Mesodermal cell (in vitro differentiated cells): Measurements from ENCODE around the gene IRX5.

Experiments
- H3K27ac ChIP-seq: 2 replicates; pipeline ENCODE4 v1.7.0; 2013; ENCODE audit warnings: mild to moderate bottlenecking, low read depth, low read length, moderate library complexity; ENCODE audit not compliant: severe bottlenecking
- H3K36me3 ChIP-seq: 2 replicates; pipeline ENCODE4 v1.7.1; 2013; ENCODE audit warnings: mild to moderate bottlenecking, low read length, moderate library complexity; ENCODE audit not compliant: control insufficient read depth, insufficient read depth
- H3K4me1 ChIP-seq: one replicate; pipeline ENCODE4 v1.7.1; 2013; ENCODE audit warnings: mild to moderate bottlenecking, low read length; ENCODE audit not compliant: insufficient read depth, control insufficient read depth, poor library complexity, severe bottlenecking
- H3K4me3 ChIP-seq: 2 replicates; pipeline ENCODE4 v1.7.0; 2013; ENCODE audit warnings: low read length, control low read depth, mild to moderate bottlenecking; ENCODE audit not compliant: insufficient read depth, poor library complexity, severe bottlenecking; ENCODE audit errors: extremely low read depth
- H3K9me3 ChIP-seq: 2 replicates; pipeline ENCODE4 v1.7.1; 2013; ENCODE audit warnings: mild to moderate bottlenecking, low read length, moderate library complexity; ENCODE audit not compliant: control insufficient read depth
- WGBS, 2 experiments: methylation state at CpG; one replicate each; pipeline ENCODE4 v1.1.5; 2013; ENCODE audit warnings: missing lambda C conversion rate in 2 of 2; ENCODE audit not compliant: insufficient coverage in 2 of 2; 5-methylcytosine and 5-hydroxymethylcytosine counted together

The IRX5 gene

DNA sequence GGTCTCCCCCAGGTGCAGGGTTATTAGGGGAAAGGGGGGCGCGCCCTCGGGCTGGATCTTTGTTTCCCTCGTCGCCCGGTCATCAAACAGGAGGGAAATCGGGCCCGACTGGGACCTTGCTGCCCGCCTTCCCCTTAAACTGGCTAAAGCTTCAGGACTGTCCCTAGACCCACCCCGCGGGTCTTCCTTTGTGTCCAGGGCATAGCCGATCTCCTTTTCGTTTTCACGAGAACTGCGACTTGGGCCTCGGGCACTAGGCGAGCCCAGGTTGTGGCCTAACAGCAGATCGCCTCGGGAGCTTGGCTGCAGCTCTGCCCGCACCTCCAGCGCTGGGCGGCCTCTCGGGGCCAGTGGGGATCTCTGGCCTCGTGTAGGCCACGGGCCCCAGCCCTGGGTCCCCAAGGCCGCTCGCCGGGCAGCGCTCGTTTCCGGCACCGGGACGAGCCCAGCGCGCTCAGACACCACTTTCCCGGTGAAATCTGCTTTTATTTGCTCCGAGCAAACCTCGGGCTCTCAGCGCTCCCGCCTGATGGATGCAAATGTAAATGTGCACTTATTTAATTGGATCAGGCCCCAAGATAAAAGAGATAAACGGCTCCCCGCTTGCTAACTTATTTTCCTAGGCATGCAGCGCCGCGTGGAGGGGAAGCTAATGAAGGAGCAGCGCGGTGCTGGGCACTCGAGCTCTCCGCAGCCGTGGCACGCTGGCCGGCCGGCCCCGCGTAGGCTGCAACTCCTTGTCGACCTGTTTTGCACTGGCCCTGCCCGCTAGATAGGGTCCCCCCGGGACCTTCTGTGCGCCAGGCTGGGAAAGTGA, 7.8 kb downstream of the IRX5 start:
- Histone ChIP-seq H3K9me3 (no peaks in the 10 kb centered on the region), H3K4me3 (no peak overlapping the region), H3K4me1 (peaks cover 7% of the 10 kb centered on the region), H3K36me3 (no peaks in the 10 kb centered on the region), H3K27ac (no peak overlapping the region)
- WGBS, 2 experiments = 4 to 5% methylated on average over 44 to 54 of the region's 59 CpGs

DNA sequence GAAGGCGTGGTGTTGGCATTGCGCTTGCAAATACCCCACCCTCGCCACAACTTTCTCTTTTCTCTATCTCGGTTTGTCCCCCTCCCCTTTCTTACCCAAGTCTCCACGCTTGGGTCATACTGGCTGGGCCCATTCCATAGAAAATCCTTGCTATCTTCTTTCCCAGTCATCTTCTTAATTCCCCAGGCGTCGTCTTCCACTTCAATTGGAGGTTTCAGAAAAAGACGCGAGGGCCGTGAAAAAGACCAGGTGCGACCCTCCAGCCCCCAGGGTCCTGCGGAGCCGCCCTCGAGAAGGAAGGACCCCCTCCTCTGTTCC, 8.3 kb downstream of the IRX5 start:
- H3K4me3 ChIP-seq = no peak overlapping the region
- 6 to 16% methylated on average over 14 of the region's 14 CpGs for WGBS, 2 experiments
- H3K27ac ChIP-seq = no peak overlapping the region
- peaks cover 7% of the 10 kb centered on the region for H3K4me1 ChIP-seq
- no peaks in the 10 kb centered on the region for H3K9me3 ChIP-seq
- no peaks in the 10 kb centered on the region for H3K36me3 ChIP-seq

DNA sequence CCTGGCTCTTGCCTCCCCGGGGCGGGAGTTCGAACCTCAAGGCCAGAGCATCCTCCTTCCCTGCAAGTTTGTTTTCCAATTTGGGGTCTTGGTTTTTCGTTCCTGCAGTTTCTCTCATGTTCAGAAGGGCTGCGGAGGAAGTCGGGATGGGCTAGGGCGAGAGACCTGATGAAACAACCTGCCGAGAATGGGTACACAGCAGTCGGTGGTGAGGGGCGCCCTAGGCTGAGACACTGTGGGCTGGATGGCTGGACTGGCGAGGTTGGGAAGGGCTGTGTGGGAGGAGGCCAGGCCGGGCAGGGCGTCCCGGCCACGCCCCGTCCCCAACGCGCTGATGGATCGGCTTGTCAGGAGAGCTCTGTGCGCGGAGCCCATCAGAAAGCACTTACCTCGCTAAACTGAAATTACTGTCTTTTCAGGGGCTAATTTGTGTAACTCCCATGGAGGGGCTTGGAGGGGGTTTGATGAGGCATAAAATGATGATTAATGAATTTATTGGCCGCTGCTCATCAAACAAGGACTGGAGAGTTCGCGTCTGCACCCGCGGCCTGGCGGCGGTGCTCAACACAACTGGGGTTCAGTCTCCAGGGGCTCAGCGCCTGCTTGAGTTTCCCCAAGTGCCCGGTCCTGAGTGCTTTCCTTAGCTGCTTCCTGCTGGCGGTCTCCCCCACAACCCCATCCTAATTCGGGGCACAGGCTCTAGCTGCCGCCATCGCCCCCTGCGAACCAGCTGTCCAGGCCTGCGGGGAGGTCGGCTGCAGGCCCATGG, 9.0 kb downstream of the IRX5 start:
- Histone ChIP-seq H3K4me3 (no peak overlapping the region), H3K36me3 (no peaks in the 10 kb centered on the region)

DNA sequence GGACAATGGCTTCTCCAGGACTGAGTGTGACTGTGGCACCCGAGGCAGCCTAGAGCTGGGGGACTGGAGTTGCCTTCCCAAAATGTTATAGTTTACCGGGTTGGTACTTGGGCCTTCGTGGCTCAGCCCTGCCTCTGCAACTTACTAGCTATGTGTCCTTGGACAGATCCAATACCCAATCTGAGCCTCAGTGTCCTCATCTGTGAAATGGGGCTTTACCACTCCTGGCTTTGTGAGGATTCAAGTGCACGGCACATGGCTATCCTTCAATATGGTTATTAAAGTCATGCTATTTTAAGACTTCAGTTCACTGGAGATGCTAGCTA, 9.6 kb downstream of the IRX5 start:
- Histone ChIP-seq H3K9me3 (no peaks in the 10 kb centered on the region), H3K36me3 (no peaks in the 10 kb centered on the region), H3K27ac (no peak overlapping the region), H3K4me3 (no peak overlapping the region), H3K4me1 (peaks cover 7% of the 10 kb centered on the region)
- WGBS, 2 experiments = 44 to 79% methylated on average over 3 to 4 of the region's 4 CpGs

More for the DNA sequence above, 9.0 kb downstream of the IRX5 start:
- Histone ChIP-seq H3K4me1 (peaks cover 7% of the 10 kb centered on the region), H3K9me3 (no peaks in the 10 kb centered on the region), H3K27ac (no peak overlapping the region)
- WGBS, 2 experiments = 30 to 31% methylated on average over 20 to 35 of the region's 38 CpGs

DNA sequence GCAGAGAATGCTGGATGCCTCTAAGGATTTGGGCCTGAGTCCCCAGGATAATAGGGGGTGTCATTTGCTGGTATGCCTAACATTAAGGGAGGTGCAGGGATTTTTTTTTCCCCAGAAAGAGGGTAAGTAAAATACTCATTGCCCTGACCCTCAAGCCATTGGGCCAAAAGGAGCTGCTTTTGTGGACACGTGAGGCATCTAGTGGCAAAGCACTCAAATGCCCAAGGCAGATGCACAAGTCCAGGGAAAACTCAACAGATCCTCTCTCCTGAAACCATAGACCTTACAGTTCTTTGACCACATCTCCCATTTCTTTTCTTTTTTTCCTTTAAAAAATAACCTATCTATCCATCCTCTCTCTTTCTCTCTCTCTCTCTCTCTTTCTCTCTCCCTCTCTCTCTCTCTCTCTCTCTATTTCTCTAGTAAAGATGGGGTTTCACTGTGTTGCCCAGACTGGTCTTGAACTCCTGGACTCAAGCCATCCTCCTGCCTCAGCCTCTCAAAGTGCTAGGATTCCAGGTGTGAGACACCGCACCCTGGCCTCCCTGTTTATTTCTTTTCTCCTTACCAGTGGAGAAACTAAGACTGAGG, 11.8 kb downstream of the IRX5 start:
- Histone ChIP-seq H3K4me3 (no peak overlapping the region), H3K27ac (no peak overlapping the region), H3K9me3 (no peaks in the 10 kb centered on the region), H3K4me1 (no peaks in the 10 kb centered on the region), H3K36me3 (no peaks in the 10 kb centered on the region)
- 70 to 90% methylated on average over 1 of the region's 2 CpGs for WGBS, 2 experiments

DNA sequence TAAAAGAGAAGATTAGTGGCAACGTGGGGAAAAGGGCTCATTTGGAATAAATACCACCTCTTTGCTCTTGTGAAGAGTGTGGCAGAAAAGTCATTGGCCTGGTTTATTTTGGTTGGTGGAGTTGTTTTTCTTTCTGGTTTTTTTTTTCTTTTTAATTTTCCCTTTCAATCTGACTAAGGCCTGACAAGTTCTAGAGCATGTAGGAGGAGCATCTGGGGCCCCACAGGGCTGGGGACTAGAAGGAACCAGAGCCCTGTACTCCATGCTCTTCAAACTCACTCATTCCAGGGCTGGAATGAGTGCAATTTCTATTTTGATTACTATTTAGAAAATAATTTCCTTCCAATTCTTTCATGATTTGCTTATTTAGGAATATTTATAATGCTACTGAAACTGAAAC, 13.3 kb downstream of the IRX5 start:
- Histone ChIP-seq H3K9me3 (no peaks in the 10 kb centered on the region), H3K27ac (no peak overlapping the region), H3K4me1 (no peaks in the 10 kb centered on the region), H3K36me3 (no peaks in the 10 kb centered on the region), H3K4me3 (no peak overlapping the region)
- 71 to 100% methylated on average over 1 of the region's 1 CpG for WGBS, 2 experiments

DNA sequence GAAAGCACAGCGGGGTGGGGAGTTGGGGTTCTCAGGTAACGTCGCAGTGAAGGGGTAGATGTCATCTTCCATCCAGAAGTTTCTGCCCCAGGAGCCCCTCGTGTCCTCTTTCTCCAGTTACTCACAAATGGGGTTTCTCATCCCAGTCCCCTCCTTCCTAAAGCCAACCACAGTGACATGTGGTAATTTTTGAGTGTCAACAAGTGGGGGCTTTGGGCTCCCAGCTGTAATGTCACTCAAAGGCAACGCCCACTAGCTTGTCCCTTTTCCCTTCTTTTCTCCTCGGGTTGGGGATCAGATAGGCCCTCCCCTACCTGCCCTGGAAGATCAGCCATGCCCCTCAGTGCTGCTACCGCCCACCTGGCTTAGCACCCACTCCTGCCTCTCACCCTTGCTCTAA, 14.4 kb downstream of the IRX5 start:
- no peaks in the 10 kb centered on the region for H3K4me1 ChIP-seq
- no peak overlapping the region for H3K27ac ChIP-seq
- 50 to 78% methylated on average over 2 to 5 of the region's 7 CpGs for WGBS, 2 experiments
- no peaks in the 10 kb centered on the region for H3K9me3 ChIP-seq
- no peak overlapping the region for H3K4me3 ChIP-seq
- H3K36me3 ChIP-seq = no peaks in the 10 kb centered on the region

DNA sequence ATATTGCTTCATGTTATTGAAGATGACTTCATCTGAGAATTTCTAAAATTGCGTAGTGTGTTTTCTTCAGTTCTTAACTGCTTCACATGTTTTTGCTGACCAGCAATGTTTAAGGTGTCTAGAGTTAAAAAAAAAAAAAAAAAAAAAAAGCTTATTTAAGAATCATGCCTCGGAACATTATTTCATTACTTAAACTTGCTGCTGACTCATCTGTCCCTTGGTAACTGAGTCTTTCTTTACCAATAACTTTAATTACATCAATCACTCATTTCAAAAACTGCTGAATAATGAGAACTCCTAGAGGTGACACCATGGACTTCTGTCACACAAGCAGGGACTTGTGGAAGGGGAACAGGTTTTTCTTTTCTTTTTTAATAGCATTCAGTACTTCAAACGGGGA, 16.2 kb downstream of the IRX5 start:
- H3K4me1 ChIP-seq = no peaks in the 10 kb centered on the region
- H3K9me3 ChIP-seq = no peaks in the 10 kb centered on the region
- H3K4me3 ChIP-seq = no peak overlapping the region
- no peak overlapping the region for H3K27ac ChIP-seq
- no peaks in the 10 kb centered on the region for H3K36me3 ChIP-seq
- no CpG with 5 or more reads among the region's 3 CpGs for WGBS, 2 experiments

DNA sequence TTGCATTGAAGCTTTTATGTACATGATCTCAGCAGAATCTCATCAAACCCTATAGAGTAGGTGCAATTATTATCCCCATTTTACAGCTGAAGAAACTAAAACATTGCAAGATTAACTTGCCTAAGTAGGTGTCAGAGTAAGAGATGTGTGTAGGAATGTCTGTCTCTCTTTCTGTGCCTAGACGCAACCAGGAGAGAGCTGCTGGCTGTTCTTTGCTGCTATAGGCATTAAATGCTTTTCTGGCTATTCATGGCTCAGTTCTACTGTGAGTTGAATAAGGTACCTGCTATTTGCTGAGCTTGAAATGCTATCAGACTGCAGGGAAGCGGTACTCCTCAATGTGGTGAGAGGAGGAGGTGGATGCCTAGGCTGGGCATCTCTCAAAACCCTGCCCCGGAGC, 17.0 kb downstream of the IRX5 start:
- Histone ChIP-seq H3K4me3 (no peak overlapping the region), H3K27ac (no peak overlapping the region), H3K9me3 (no peaks in the 10 kb centered on the region), H3K36me3 (no peaks in the 10 kb centered on the region), H3K4me1 (no peaks in the 10 kb centered on the region)
- 88 to 100% methylated on average over 1 to 3 of the region's 3 CpGs for WGBS, 2 experiments

DNA sequence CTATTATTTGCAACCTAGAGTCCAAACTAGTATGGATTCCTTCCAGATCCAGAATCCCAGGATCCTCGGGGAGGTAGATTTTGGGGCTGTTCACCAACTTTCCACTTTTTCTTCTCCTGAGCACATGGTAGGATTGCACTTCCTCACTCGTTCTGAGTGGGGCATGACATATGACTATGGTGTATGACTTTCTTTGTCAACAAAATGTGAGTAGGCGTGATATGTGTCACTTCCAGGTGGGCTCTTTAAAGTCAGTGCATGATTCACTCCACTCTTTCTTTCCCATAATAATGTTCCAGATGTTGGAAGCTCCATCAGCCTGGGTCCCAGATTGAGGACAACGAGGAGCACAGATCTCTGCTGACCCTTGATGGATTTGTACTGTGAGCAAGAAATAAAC, 21.5 kb downstream of the IRX5 start:
- no peak overlapping the region for H3K27ac ChIP-seq
- H3K4me3 ChIP-seq = no peak overlapping the region
- no peaks in the 10 kb centered on the region for H3K4me1 ChIP-seq
- 73% methylated on average over 2 of the region's 4 CpGs; no CpG with 5 or more reads in 1 of the 2 experiments for WGBS, 2 experiments
- H3K36me3 ChIP-seq = no peaks in the 10 kb centered on the region
- H3K9me3 ChIP-seq = no peaks in the 10 kb centered on the region

DNA sequence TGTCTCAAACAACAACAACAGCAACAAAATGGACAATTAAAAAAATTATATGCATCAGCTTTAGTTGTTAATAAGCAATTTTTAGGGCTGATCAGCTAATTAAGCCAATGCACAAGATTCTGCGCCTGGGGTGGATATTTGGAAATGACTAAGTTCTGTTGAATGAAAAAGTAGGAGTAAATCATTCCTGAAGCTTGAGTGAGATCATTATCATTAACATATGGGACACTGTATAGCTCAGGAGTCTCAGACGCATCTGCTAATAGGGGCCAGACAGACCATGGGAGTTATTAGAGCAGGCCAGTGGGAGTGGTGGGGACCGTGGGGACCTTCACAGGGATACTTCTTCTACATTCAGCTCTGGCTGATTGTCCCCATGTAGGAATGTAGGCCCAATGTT, 22.8 kb downstream of the IRX5 start:
- 83 to 100% methylated on average over 2 to 3 of the region's 3 CpGs for WGBS, 2 experiments
- no peak overlapping the region for H3K4me3 ChIP-seq
- H3K9me3 ChIP-seq = no peaks in the 10 kb centered on the region
- no peaks in the 10 kb centered on the region for H3K4me1 ChIP-seq
- H3K36me3 ChIP-seq = no peaks in the 10 kb centered on the region
- H3K27ac ChIP-seq = no peak overlapping the region
